Measurements from ENCODE around the gene MTIF3. TPM values are rescaled to one million over a fixed set of nuclear protein-coding genes. Genes with fewer than 3 reads are reported as not detected.

The MTIF3 gene
- total RNA-seq, 1 donor from 2014 or later: 29.6 TPM

- Histone ChIP-seq H3K4me1 (ENCODE audit: insufficient read depth, low read length) (no peaks in the 10 kb centered on the region), H3K4me2 (ENCODE audit: low read length) (no peak overlapping the region), H3K36me3 (ENCODE audit: insufficient read depth, low read length) (no peaks in the 10 kb centered on the region), H3K4me3 (ENCODE audit: insufficient read depth, low read depth, low read length) (no peak overlapping the region), H3K27me3 (ENCODE audit: insufficient read depth, low read length) (peaks cover 2% of the 10 kb centered on the region), H3K9ac (ENCODE audit: low read length) (no peak overlapping the region), H3K79me2 (ENCODE audit: insufficient read depth, low read length) (no peaks in the 10 kb centered on the region), H2AFZ (ENCODE audit: low read depth, low read length) (no peak overlapping the region), H4K20me1 (ENCODE audit: insufficient read depth, low read length) (no peaks in the 10 kb centered on the region), H3K27ac (ENCODE audit: low read depth, low read length) (no peak overlapping the region), H3K9me3 (ENCODE audit: insufficient read depth, low read depth, low read length) (no peaks in the 10 kb centered on the region)
- H3K36me3 Mint-ChIP-seq (ENCODE audit: low read depth, unreplicated experiment): no peaks in the 10 kb centered on the region
- H3K4me3 Mint-ChIP-seq (ENCODE audit: unreplicated experiment): no peak overlapping the region
- no peak for DNase-seq (ENCODE audit: low read depth)
- no peak for FAIRE-seq
- H3K27ac Mint-ChIP-seq (ENCODE audit: unreplicated experiment): no peak overlapping the region
- H3K9me3 Mint-ChIP-seq (ENCODE audit: unreplicated experiment): no peaks in the 10 kb centered on the region
- TF ChIP-seq CTCF (IDR thresholded peaks at IDR 0.05; ENCODE audit: insufficient read depth, low read depth, low read length): no peak
- no peak for TF ChIP-seq EZH2 (IDR thresholded peaks at IDR 0.05; ENCODE audit: insufficient read depth, low read length)
- peaks cover 7% of the 10 kb centered on the region for H3K27me3 Mint-ChIP-seq (ENCODE audit: low read depth, unreplicated experiment)
- no peaks in the 10 kb centered on the region for H3K4me1 Mint-ChIP-seq (ENCODE audit: low read depth, unreplicated experiment)
Observed at GRCh38 chr13:27465611-27466010, 15.2 kb upstream of the MTIF3 start.

- Histone ChIP-seq H3K27me3 (ENCODE audit: insufficient read depth, low read length) (peaks cover 2% of the 10 kb centered on the region), H3K9ac (ENCODE audit: low read length) (no peak overlapping the region), H3K4me3 (ENCODE audit: insufficient read depth, low read depth, low read length) (no peak overlapping the region), H3K36me3 (ENCODE audit: insufficient read depth, low read length) (no peaks in the 10 kb centered on the region), H3K4me2 (ENCODE audit: low read length) (no peak overlapping the region), H3K27ac (ENCODE audit: low read depth, low read length) (no peak overlapping the region), H4K20me1 (ENCODE audit: insufficient read depth, low read length) (no peaks in the 10 kb centered on the region), H3K9me3 (ENCODE audit: insufficient read depth, low read depth, low read length) (no peaks in the 10 kb centered on the region), H2AFZ (ENCODE audit: low read depth, low read length) (no peak overlapping the region), H3K79me2 (ENCODE audit: insufficient read depth, low read length) (no peaks in the 10 kb centered on the region), H3K4me1 (ENCODE audit: insufficient read depth, low read length) (no peaks in the 10 kb centered on the region)
- Mint-ChIP-seq H3K36me3 (ENCODE audit: low read depth, unreplicated experiment) (no peaks in the 10 kb centered on the region), H3K9me3 (ENCODE audit: unreplicated experiment) (no peaks in the 10 kb centered on the region), H3K4me1 (ENCODE audit: low read depth, unreplicated experiment) (no peaks in the 10 kb centered on the region), H3K27me3 (ENCODE audit: low read depth, unreplicated experiment) (peaks cover 7% of the 10 kb centered on the region), H3K27ac (ENCODE audit: unreplicated experiment) (no peak overlapping the region), H3K4me3 (ENCODE audit: unreplicated experiment) (no peak overlapping the region)
- no peak for FAIRE-seq
- TF ChIP-seq EZH2 (IDR thresholded peaks at IDR 0.05; ENCODE audit: insufficient read depth, low read length): no peak
- no peak for TF ChIP-seq CTCF (IDR thresholded peaks at IDR 0.05; ENCODE audit: insufficient read depth, low read depth, low read length)
- DNase-seq (ENCODE audit: low read depth): no peak
Observed at GRCh38 chr13:27463500-27463899, 13.1 kb upstream of the MTIF3 start.

- no peak overlapping the region for H3K4me2 ChIP-seq (ENCODE audit: low read length)
- H3K4me1 Mint-ChIP-seq (ENCODE audit: low read depth, unreplicated experiment): no peaks in the 10 kb centered on the region
- TF ChIP-seq EZH2 (IDR thresholded peaks at IDR 0.05; ENCODE audit: insufficient read depth, low read length) (no peak), CTCF (IDR thresholded peaks at IDR 0.05; ENCODE audit: insufficient read depth, low read depth, low read length) (no peak)
Observed at GRCh38 chr13:27461940-27462584, 11.7 kb upstream of the MTIF3 start.

More at GRCh38 chr13:27461940-27462584, 11.7 kb upstream of the MTIF3 start:
- no peak overlapping the region for H3K27ac ChIP-seq (ENCODE audit: low read depth, low read length)
- Mint-ChIP-seq H3K27me3 (ENCODE audit: low read depth, unreplicated experiment) (peaks cover 7% of the 10 kb centered on the region), H3K27ac (ENCODE audit: unreplicated experiment) (no peak overlapping the region), H3K36me3 (ENCODE audit: low read depth, unreplicated experiment) (no peaks in the 10 kb centered on the region), H3K4me3 (ENCODE audit: unreplicated experiment) (no peak overlapping the region), H3K9me3 (ENCODE audit: unreplicated experiment) (no peaks in the 10 kb centered on the region)
- no peak overlapping the region for H3K9ac ChIP-seq (ENCODE audit: low read length)
- FAIRE-seq: no peak
- H3K79me2 ChIP-seq (ENCODE audit: insufficient read depth, low read length): no peaks in the 10 kb centered on the region
- peaks cover 2% of the 10 kb centered on the region for H3K27me3 ChIP-seq (ENCODE audit: insufficient read depth, low read length)
- DNase-seq (ENCODE audit: low read depth): no peak
- H4K20me1 ChIP-seq (ENCODE audit: insufficient read depth, low read length): no peaks in the 10 kb centered on the region
- H3K9me3 ChIP-seq (ENCODE audit: insufficient read depth, low read depth, low read length): no peaks in the 10 kb centered on the region
- H3K36me3 ChIP-seq (ENCODE audit: insufficient read depth, low read length): no peaks in the 10 kb centered on the region
- H3K4me1 ChIP-seq (ENCODE audit: insufficient read depth, low read length): no peaks in the 10 kb centered on the region
- no peak overlapping the region for H2AFZ ChIP-seq (ENCODE audit: low read depth, low read length)
- H3K4me3 ChIP-seq (ENCODE audit: insufficient read depth, low read depth, low read length): no peak overlapping the region

Measured in astrocyte (in vitro differentiated cells and primary cell).